ENCODE measurements around the gene FSTL4.

- no peak for TF ChIP-seq CTCF (IDR thresholded peaks at IDR 0.05; ENCODE audit: low read depth, low read length, missing input control)
- TF ChIP-seq SP1 (IDR thresholded peaks at IDR 0.05) = no peak
- TF ChIP-seq EGR1 (IDR thresholded peaks at IDR 0.05; ENCODE audit: low read depth in 2 of 2) = no peak
- no peak for TF ChIP-seq ATF3 (IDR thresholded peaks at IDR 0.05)
- TF ChIP-seq YY1 (IDR thresholded peaks at IDR 0.05) = no peak
- no peak for TF ChIP-seq REST (IDR thresholded peaks at IDR 0.05)
- TF ChIP-seq ZBTB33 (IDR thresholded peaks at IDR 0.05) = no peak
- no peak for TF ChIP-seq MAX (IDR thresholded peaks at IDR 0.05)
- TF ChIP-seq RAD21 (IDR thresholded peaks at IDR 0.05) = no peak
These were observed 87.7 kb downstream of the FSTL4 start for GRCh38 chr5:133524666-133525065.

Measured in liver (tissue), 3 donors.